ENCODE data around the gene MALSU1. TPM values are rescaled to one million over a fixed set of nuclear protein-coding genes. Genes with fewer than 3 reads are reported as not detected.

The MALSU1 gene
- total RNA-seq, 1 donor from 2014 or later = 46.3 TPM

- H3K27ac Mint-ChIP-seq (ENCODE audit: unreplicated experiment) = no peak overlapping the region
- no peak for DNase-seq
- no peak overlapping the region for H3K4me3 Mint-ChIP-seq (ENCODE audit: unreplicated experiment)
- no peaks in the 10 kb centered on the region for H3K9me3 Mint-ChIP-seq (ENCODE audit: unreplicated experiment)
- H3K36me3 Mint-ChIP-seq (ENCODE audit: unreplicated experiment) = no peaks in the 10 kb centered on the region
- peaks cover 2% of the 10 kb centered on the region for H3K4me1 Mint-ChIP-seq (ENCODE audit: low read depth, unreplicated experiment)
- peak; percentile 14 for TF ChIP-seq CTCF (IDR thresholded peaks at IDR 0.05; ENCODE audit: partially characterized antibody, unreplicated experiment)
- H3K27me3 Mint-ChIP-seq (ENCODE audit: unreplicated experiment) = peaks cover 3% of the 10 kb centered on the region
These were observed 22.8 kb upstream of the MALSU1 start for GRCh38 chr7:23276376-23276775.

GRCh38 chr7:23276947-23277346 is 22.2 kb upstream of the MALSU1 start:
- peaks cover 2% of the 10 kb centered on the region for H3K4me1 Mint-ChIP-seq (ENCODE audit: low read depth, unreplicated experiment)

DNA sequence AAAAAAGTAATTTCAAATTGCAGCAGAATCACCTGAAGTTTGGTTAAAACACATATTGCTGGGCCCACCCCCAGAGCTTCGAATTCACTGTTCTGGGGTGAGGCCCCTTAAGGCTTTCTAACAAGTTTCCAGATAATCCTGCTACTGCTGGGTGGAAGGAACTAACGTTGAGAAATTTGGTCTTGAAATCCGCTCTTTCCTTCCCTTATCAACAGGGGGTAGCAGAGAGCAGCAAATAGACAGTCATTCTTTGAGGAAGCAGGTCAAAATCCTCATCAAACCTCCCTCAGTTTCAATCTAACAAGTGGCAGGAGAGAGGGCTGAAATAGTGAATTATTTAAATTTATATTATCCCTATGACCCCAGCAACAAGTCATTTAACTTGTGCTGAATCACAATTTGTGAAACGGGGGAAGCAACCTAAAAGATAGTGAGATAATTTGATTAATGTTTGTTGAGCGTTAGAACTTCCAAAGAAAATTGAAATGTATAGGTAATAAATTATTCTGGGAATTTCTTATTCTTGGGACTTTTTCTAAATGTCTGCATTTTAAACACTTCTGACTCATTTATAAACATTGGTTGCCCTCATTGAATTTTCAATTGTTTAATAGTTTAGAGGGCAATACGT is 21.7 kb upstream of the MALSU1 start:
- no peak for DNase-seq
- Mint-ChIP-seq H3K27me3 (ENCODE audit: unreplicated experiment) (no peaks in the 10 kb centered on the region), H3K4me1 (ENCODE audit: low read depth, unreplicated experiment) (peaks cover 2% of the 10 kb centered on the region), H3K36me3 (ENCODE audit: unreplicated experiment) (no peaks in the 10 kb centered on the region), H3K4me3 (ENCODE audit: unreplicated experiment) (no peak overlapping the region), H3K9me3 (ENCODE audit: unreplicated experiment) (no peaks in the 10 kb centered on the region), H3K27ac (ENCODE audit: unreplicated experiment) (no peak overlapping the region)
- TF ChIP-seq CTCF (IDR thresholded peaks at IDR 0.05; ENCODE audit: partially characterized antibody, unreplicated experiment) = peak; percentile 66

More at GRCh38 chr7:23276947-23277346, 22.2 kb upstream of the MALSU1 start:
- H3K27ac Mint-ChIP-seq (ENCODE audit: unreplicated experiment) = no peak overlapping the region
- no peak for TF ChIP-seq CTCF (IDR thresholded peaks at IDR 0.05; ENCODE audit: partially characterized antibody, unreplicated experiment)
- peaks cover 2% of the 10 kb centered on the region for H3K27me3 Mint-ChIP-seq (ENCODE audit: unreplicated experiment)
- no peak for DNase-seq
- no peaks in the 10 kb centered on the region for H3K36me3 Mint-ChIP-seq (ENCODE audit: unreplicated experiment)
- H3K9me3 Mint-ChIP-seq (ENCODE audit: unreplicated experiment) = no peaks in the 10 kb centered on the region
- H3K4me3 Mint-ChIP-seq (ENCODE audit: unreplicated experiment) = no peak overlapping the region

DNA sequence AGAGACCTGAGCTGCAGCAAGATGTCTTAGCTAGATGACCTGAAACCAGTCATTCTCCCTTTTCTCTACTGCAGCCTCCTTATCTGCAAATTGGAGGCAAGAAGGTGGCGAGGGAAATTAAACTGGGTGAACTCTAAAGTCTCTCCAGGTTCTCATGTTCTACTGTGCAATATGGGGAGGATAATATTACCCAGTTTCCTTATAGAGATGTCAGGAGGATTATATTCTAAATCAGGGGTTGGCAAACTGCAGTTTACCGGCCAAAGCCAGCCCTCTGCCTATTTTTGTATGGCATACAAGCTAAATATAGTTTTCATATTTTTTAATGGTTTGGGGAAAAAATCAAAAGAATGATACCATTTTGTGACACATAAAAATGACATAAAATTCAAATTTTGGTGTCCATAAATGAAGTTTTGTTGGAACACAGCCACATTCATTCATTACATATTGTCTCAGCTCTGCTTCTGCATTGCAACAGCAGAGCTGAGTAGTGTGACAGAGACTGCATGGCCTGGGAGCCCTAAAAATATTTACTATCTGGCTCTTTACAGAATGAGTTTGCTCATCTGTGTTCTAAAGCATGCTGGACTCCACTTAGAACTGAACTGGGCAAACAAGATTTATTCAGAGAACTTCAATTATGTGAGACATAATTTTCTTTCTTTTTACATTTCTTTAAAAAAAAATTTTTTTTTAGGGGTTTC is 19.2 kb upstream of the MALSU1 start:
- Mint-ChIP-seq H3K27me3 (ENCODE audit: unreplicated experiment) (no peaks in the 10 kb centered on the region), H3K4me1 (ENCODE audit: low read depth, unreplicated experiment) (peaks cover 2% of the 10 kb centered on the region), H3K9me3 (ENCODE audit: unreplicated experiment) (no peaks in the 10 kb centered on the region), H3K36me3 (ENCODE audit: unreplicated experiment) (no peaks in the 10 kb centered on the region), H3K4me3 (ENCODE audit: unreplicated experiment) (no peak overlapping the region), H3K27ac (ENCODE audit: unreplicated experiment) (no peak overlapping the region)
- no peak for TF ChIP-seq CTCF (IDR thresholded peaks at IDR 0.05; ENCODE audit: partially characterized antibody, unreplicated experiment)
- no peak for DNase-seq

DNA sequence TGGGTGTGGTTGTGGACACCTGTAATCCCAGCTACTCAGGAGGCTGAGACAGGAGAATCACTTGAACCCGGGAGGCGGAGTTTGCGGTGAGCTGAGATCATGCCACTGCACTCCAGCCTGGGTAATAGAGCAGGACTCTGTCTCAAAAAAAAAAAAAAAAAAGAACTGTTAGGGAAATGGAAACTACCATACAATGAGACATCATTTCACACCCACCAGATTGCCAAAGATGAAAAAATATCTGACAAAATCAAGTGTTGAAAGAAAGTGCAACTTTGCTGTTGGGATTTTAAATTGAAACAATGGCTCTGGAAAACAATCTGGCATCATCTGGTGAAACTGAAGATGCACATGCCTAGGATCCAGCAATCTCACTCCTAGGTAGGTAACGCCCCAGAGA is 16.1 kb upstream of the MALSU1 start:
- no peak for TF ChIP-seq CTCF (IDR thresholded peaks at IDR 0.05; ENCODE audit: partially characterized antibody, unreplicated experiment)
- no peak for DNase-seq
- H3K4me3 Mint-ChIP-seq (ENCODE audit: unreplicated experiment) = no peak overlapping the region
- H3K36me3 Mint-ChIP-seq (ENCODE audit: unreplicated experiment) = no peaks in the 10 kb centered on the region
- H3K27ac Mint-ChIP-seq (ENCODE audit: unreplicated experiment) = no peak overlapping the region
- H3K9me3 Mint-ChIP-seq (ENCODE audit: unreplicated experiment) = peaks cover 2% of the 10 kb centered on the region
- H3K27me3 Mint-ChIP-seq (ENCODE audit: unreplicated experiment) = no peaks in the 10 kb centered on the region
- no peaks in the 10 kb centered on the region for H3K4me1 Mint-ChIP-seq (ENCODE audit: low read depth, unreplicated experiment)

Data from glutamatergic neuron (in vitro differentiated cells).